HG03196 (cell line): ENCODE results near the gene ASTN2.

Experiments used
- ATAC-seq: cut with Tn5 transposase; IDR thresholded peaks from one replicate; pipeline ENCODE4 v1.9.1; 2021; ENCODE audit not compliant: unreplicated experiment

The ASTN2 gene

GRCh38 chr9:116555119-116555518, 859.7 kb downstream of the ASTN2 start:
- no peak for ATAC-seq

- ATAC-seq: no peak
Observed at GRCh38 chr9:116550696-116551436, 864.0 kb downstream of the ASTN2 start.

GRCh38 chr9:116549786-116550660, 864.8 kb downstream of the ASTN2 start:
- no peak for ATAC-seq

GRCh38 chr9:116549061-116549664, 865.7 kb downstream of the ASTN2 start:
- ATAC-seq: no peak

- no peak for ATAC-seq
Observed at GRCh38 chr9:116547729-116548426, 867.0 kb downstream of the ASTN2 start.

GRCh38 chr9:116546711-116547581, 867.9 kb downstream of the ASTN2 start:
- no peak for ATAC-seq

GRCh38 chr9:116544896-116545295, 870.0 kb downstream of the ASTN2 start:
- no peak for ATAC-seq

- no peak for ATAC-seq
Observed at GRCh38 chr9:116543731-116544400, 871.0 kb downstream of the ASTN2 start.

GRCh38 chr9:116541402-116541801, 873.5 kb downstream of the ASTN2 start:
- ATAC-seq: no peak

GRCh38 chr9:116539549-116539948, 875.3 kb downstream of the ASTN2 start:
- ATAC-seq: no peak

GRCh38 chr9:116525611-116526010, 889.2 kb downstream of the ASTN2 start:
- no peak for ATAC-seq

- ATAC-seq: no peak
Observed at GRCh38 chr9:116524778-116525470, 889.9 kb downstream of the ASTN2 start.

GRCh38 chr9:116520218-116520617, 894.6 kb downstream of the ASTN2 start:
- no peak for ATAC-seq

GRCh38 chr9:116516456-116516855, 898.4 kb downstream of the ASTN2 start:
- no peak for ATAC-seq

- no peak for ATAC-seq
Observed at GRCh38 chr9:116515541-116515940, 899.3 kb downstream of the ASTN2 start.

- ATAC-seq: no peak
Observed at GRCh38 chr9:116506685-116507084, 908.2 kb downstream of the ASTN2 start.

- ATAC-seq: peak; percentile 90
Observed at GRCh38 chr9:116504893-116505480, 909.9 kb downstream of the ASTN2 start.

GRCh38 chr9:116504081-116504480, 910.8 kb downstream of the ASTN2 start:
- ATAC-seq: no peak

- ATAC-seq: no peak
Observed at GRCh38 chr9:116502746-116503145, 912.1 kb downstream of the ASTN2 start.
